Activated CD4-positive, alpha-beta T cell treated with anti-CD3 and anti-CD28 coated beads, Interleukin-2, amount 50 U/mL, for 16 hours (primary cell): ENCODE data around the gene AOX1.
"Not testable (repeated sequence)": the region's sequence is repeated elsewhere in the genome, so short reads cannot be mapped to it uniquely, and the experiment has no call there.

Experiments used
- DNase-seq: peaks from one replicate; pipeline ENCODE4 v3.0.0-alpha.2; 2020

AOX1 gene

GRCh38 chr2:200670313-200670712 is 84.5 kb downstream of the AOX1 start:
- no peak for DNase-seq

- DNase-seq = no peak
These were observed 84.9 kb downstream of the AOX1 start for GRCh38 chr2:200670751-200671150.

- no peak for DNase-seq
These were observed 87.4 kb downstream of the AOX1 start for GRCh38 chr2:200673191-200673590.

GRCh38 chr2:200674837-200675236 is 89.0 kb downstream of the AOX1 start:
- no peak for DNase-seq

- no peak for DNase-seq
These were observed 91.4 kb downstream of the AOX1 start for GRCh38 chr2:200677171-200677570.

GRCh38 chr2:200677721-200678532 is 92.1 kb downstream of the AOX1 start:
- DNase-seq = no peak

- no peak for DNase-seq
These were observed 93.3 kb downstream of the AOX1 start for GRCh38 chr2:200679127-200679526.

GRCh38 chr2:200679535-200679934 is 93.7 kb downstream of the AOX1 start:
- DNase-seq = no peak

- no peak for DNase-seq
These were observed 95.9 kb downstream of the AOX1 start for GRCh38 chr2:200681697-200682096.

- not testable (repeated sequence) for DNase-seq
These were observed 96.6 kb downstream of the AOX1 start for GRCh38 chr2:200682407-200682806.

- no peak for DNase-seq
These were observed 102.4 kb downstream of the AOX1 start for GRCh38 chr2:200687922-200688920.

- DNase-seq = no peak
These were observed 103.3 kb downstream of the AOX1 start for GRCh38 chr2:200689115-200689514.

GRCh38 chr2:200693836-200694470 is 108.1 kb downstream of the AOX1 start:
- DNase-seq = no peak

- DNase-seq = no peak
These were observed 109.4 kb downstream of the AOX1 start for GRCh38 chr2:200695191-200695590.

- DNase-seq = no peak
These were observed 109.8 kb downstream of the AOX1 start for GRCh38 chr2:200695601-200696000.

GRCh38 chr2:200698217-200698616 is 112.4 kb downstream of the AOX1 start:
- DNase-seq = no peak

GRCh38 chr2:200699310-200699709 is 113.5 kb downstream of the AOX1 start:
- DNase-seq = peak; percentile 23

GRCh38 chr2:200700856-200701255 is 115.0 kb downstream of the AOX1 start:
- DNase-seq = no peak

- no peak for DNase-seq
These were observed 116.2 kb downstream of the AOX1 start for GRCh38 chr2:200702044-200702443.

- peak; percentile 82 for DNase-seq
These were observed 116.9 kb downstream of the AOX1 start for GRCh38 chr2:200702646-200703118.

GRCh38 chr2:200703127-200703925 is 117.5 kb downstream of the AOX1 start:
- peak; percentile 81 for DNase-seq
